Lower leg skin (tissue), 3 donors: ENCODE data around the gene MEIS2.

ENCODE experiments used
- CTCF ChIP-seq, 3 donors: fragments of 450-650 bp; IDR thresholded peaks; one replicate each; pipeline ENCODE4 v1.5.1; 2016; ENCODE audit warnings: antibody characterized with exemption in 3 of 3, mild to moderate bottlenecking in 3 of 3, moderate library complexity in 2 of 3
- POLR2A ChIP-seq, 2 donors: fragments of 450-650 bp; IDR thresholded peaks; one replicate each; pipeline ENCODE4 v1.6.1; 2016 to 2017; ENCODE audit warnings: antibody characterized with exemption in 2 of 2, mild to moderate bottlenecking in 1 of 2, moderate library complexity in 1 of 2

GRCh38 chr15:37109168-37109871 is 9.0 kb upstream of the MEIS2 start:
- TF ChIP-seq CTCF (IDR thresholded peaks at IDR 0.05) = no peak
- TF ChIP-seq POLR2A (IDR thresholded peaks at IDR 0.05) = no peak
